Mucosa of descending colon (tissue), 3 donors: ENCODE data around the gene THOC6. TPM values are rescaled to one million over a fixed set of nuclear protein-coding genes. Genes with fewer than 3 reads are reported as not detected.
A peak's percentile ranks its signal among the peaks of the same experiment; 100 is the strongest.

Experiments
- ATAC-seq: fragments of 200-7000 bp; cut with Tn5 transposase; one replicate; pipeline ENCODE4 v1.9.1; 2020; ENCODE audit warnings: mild to moderate bottlenecking, moderate library complexity
- DNase-seq, 3 donors: peaks; one replicate each; pipeline ENCODE4 v3.0.0-alpha.2; 2020
- H3K36me3 ChIP-seq: fragments of 200-600 bp; one replicate; pipeline ENCODE4 v1.8.0; 2021; ENCODE audit warnings: low read depth, mild to moderate bottlenecking
- H3K4me1 ChIP-seq: fragments of 200-600 bp; one replicate; pipeline ENCODE4 v1.8.0; 2021; ENCODE audit warnings: low read depth, mild to moderate bottlenecking
- H3K4me3 ChIP-seq: fragments of 200-600 bp; one replicate; pipeline ENCODE4 v1.8.0; 2021; ENCODE audit warnings: mild to moderate bottlenecking
- H3K9me3 ChIP-seq: fragments of 200-600 bp; one replicate; pipeline ENCODE4 v1.8.0; 2021; ENCODE audit warnings: mild to moderate bottlenecking
- CTCF ChIP-seq: fragments of 200-600 bp; IDR thresholded peaks from one replicate; pipeline ENCODE4 v1.8.0; 2022; ENCODE audit warnings: antibody characterized with exemption, mild to moderate bottlenecking
- intact Hi-C, 2 donors: fragments of 100-400 bp; cut with DNase I in 1 of 2; cut with micrococcal nuclease in 1 of 2; formaldehyde crosslinking; loops; one replicate each; pipeline versions ENCODE4 v1.11.0 to v1.11.1; 2022; cut with DNase I, micrococcal nuclease
- total RNA-seq, 3 donors: library from RNA; stranded (reverse); fragmentation: NEBNext Ultra II Directional in 2 of 3; extraction: Animal tissue kit (Norgen Biotek cat#: 25700) in 2 of 3; gene quantifications; one replicate each; pipeline versions ENCODE4 v1.2.1 to v1.2.4, GENCODE V29; 2021 to 2023
- donor health status: DM: no; HTN: no; CAD: no; lungs with moderate emphysema.
- donor health status: DM: no; HTN: no; CAD: no.
- donor health status: DM: no; HTN: yes; CAD: no.

THOC6 gene
- total RNA-seq, 3 donors from 2014 or later = 23.7 to 26.0 (median 25.7) TPM

DNA sequence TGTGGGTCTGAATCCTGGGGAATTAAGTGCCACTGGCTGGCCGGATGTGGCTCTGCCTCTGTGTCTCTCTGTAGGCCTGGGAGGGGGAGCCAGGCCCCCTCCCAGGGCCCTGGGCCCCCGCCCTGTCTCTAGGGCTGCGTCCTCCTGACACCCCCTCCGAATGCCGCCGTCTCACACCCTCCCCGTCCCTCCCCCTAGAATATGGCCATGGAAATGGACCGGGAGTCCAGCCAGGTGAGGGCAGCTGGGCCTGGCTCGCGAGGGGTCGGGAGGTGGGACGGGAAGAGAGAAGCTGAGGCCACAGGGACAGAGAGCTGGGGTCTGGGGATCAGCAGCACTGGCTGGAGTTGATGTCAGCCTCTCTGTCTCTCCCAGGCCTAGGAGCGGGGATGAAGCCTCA is 27.5 kb upstream of the THOC6 start:
- no peak for TF ChIP-seq CTCF
- Histone ChIP-seq H3K36me3 (no peaks in the 10 kb centered on the region), H3K9me3 (no peaks in the 10 kb centered on the region), H3K4me3 (no peak overlapping the region), H3K4me1 (no peaks in the 10 kb centered on the region)
- intact Hi-C loops = no loop called here
- no peak for ATAC-seq
- DNase-seq = no peak

DNA sequence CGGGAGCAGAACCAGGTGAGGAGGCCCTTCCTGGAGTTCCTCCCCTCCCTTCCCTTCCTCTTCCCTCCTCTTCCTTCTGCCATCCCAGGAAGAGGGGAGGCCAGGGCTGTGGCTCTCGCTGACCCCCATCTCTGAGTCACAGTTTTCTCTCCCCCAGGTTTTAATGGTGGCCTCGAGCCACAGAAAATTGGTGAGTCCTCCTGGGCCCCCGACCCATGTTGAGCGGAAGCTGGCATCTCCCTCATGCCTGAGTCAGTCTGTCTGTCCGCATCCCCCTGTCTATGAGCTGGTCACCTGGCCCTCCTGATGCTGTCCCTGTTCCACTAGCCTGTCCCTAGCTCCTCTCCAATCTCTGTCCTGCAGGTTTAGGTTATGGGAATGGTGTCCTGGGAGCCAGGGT is 23.9 kb upstream of the THOC6 start:
- Histone ChIP-seq H3K36me3 (no peaks in the 10 kb centered on the region), H3K9me3 (no peaks in the 10 kb centered on the region), H3K4me3 (no peak overlapping the region), H3K4me1 (peaks cover 6% of the 10 kb centered on the region)
- no peak for TF ChIP-seq CTCF
- ATAC-seq (no peak), DNase-seq (no peak)
- intact Hi-C loops = no loop called here

- H3K4me3 ChIP-seq = no peak overlapping the region
- DNase-seq (no peak), ATAC-seq (no peak)
- H3K9me3 ChIP-seq = no peaks in the 10 kb centered on the region
- intact Hi-C loops = no loop called here
- no peak for TF ChIP-seq CTCF
- H3K4me1 ChIP-seq = peaks cover 10% of the 10 kb centered on the region
- no peaks in the 10 kb centered on the region for H3K36me3 ChIP-seq
Measured at GRCh38 chr16:3000540-3000939, 23.3 kb upstream of the THOC6 start.

DNA sequence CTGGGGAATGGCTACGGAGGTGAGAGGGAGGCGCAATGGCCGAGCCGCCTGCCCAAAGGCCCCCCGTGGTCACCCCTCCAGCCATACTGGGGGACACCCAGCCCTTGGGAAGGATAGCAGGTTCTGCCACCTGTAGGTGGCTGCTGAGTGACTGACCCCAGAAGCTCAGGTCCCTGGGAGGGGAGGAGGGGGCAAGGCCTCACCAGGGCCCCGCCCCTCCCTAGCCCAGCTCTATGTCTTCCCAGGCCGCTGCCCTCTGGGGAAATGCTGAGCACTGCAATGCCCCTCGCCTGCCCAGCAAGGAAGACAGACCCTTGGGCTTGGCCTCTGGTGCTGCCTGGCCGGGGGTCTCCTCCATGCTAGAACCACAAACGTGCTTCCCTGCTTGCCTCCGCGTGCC is 22.5 kb upstream of the THOC6 start:
- Histone ChIP-seq H3K4me3 (no peak overlapping the region), H3K4me1 (peaks cover 17% of the 10 kb centered on the region), H3K9me3 (no peaks in the 10 kb centered on the region), H3K36me3 (no peaks in the 10 kb centered on the region)
- intact Hi-C loops = no loop called here
- ATAC-seq (no peak), DNase-seq (no peak)
- TF ChIP-seq CTCF = no peak

- TF ChIP-seq CTCF = peak; percentile 35
- Histone ChIP-seq H3K4me3 (no peak overlapping the region), H3K36me3 (no peaks in the 10 kb centered on the region), H3K9me3 (no peaks in the 10 kb centered on the region), H3K4me1 (peaks cover 38% of the 10 kb centered on the region)
- intact Hi-C loops = no loop called here
- peak; percentile 96 to 98 (median 98) for DNase-seq
- peak; percentile 86 for ATAC-seq
Measured at GRCh38 chr16:3003582-3004270, 20.1 kb upstream of the THOC6 start.

DNA sequence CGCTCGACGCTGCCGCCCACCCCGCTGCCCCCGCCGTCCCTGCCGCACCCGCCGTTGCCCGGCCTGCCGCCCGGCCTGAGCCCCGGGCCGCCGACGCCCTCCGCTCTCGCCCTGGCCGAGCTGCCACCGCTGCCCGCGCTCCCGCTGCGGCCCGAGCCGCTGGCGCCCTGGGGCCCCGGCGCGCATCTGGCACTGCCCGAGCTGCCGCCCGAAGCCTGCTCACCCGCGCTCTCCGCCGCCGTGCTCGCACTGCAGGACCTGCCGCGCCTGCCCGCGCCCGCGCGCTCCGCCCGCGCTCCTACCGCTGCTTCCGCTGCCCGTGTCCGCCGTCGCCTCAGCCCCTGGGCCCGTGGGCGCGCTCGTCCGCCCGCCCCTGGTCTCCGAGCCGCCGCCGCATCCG is 19.5 kb upstream of the THOC6 start:
- ATAC-seq (no peak), DNase-seq (no peak)
- Histone ChIP-seq H3K9me3 (no peaks in the 10 kb centered on the region), H3K4me3 (no peak overlapping the region), H3K4me1 (peaks cover 38% of the 10 kb centered on the region), H3K36me3 (no peaks in the 10 kb centered on the region)
- intact Hi-C loops = no loop called here
- TF ChIP-seq CTCF = no peak
